GM20431 (cell line): ENCODE data around the gene PAGE2.
"Not testable (repeated sequence)": the region's sequence is repeated elsewhere in the genome, so short reads cannot be mapped to it uniquely, and the experiment has no call there.

Experiments
- in situ Hi-C: fragments of 300-500 bp; cut with MseI, MboI; formaldehyde crosslinking; loops from one replicate; pipeline ENCODE4 v1.15.0; 2020; ENCODE audit warnings: low sequenced_read_pairs; ENCODE audit not compliant: unreplicated experiment

The PAGE2 gene

GRCh38 chrX:55088795-55089489 is at the start of gene PAGE2:
Gene PAGE2 (plus strand): TSS chrX:55089018. CDS start chrX:55090021, 1,003 bp downstream.
- in situ Hi-C loops: no loop called here

- in situ Hi-C loops: no loop called here
These were observed 49.3 kb upstream of the PAGE2 start for GRCh38 chrX:55039471-55039870.

- in situ Hi-C loops: no loop called here
These were observed 47.3 kb upstream of the PAGE2 start for GRCh38 chrX:55041514-55041913.

- in situ Hi-C loops: not testable (repeated sequence)
These were observed 38.2 kb upstream of the PAGE2 start for GRCh38 chrX:55050599-55050998.

DNA sequence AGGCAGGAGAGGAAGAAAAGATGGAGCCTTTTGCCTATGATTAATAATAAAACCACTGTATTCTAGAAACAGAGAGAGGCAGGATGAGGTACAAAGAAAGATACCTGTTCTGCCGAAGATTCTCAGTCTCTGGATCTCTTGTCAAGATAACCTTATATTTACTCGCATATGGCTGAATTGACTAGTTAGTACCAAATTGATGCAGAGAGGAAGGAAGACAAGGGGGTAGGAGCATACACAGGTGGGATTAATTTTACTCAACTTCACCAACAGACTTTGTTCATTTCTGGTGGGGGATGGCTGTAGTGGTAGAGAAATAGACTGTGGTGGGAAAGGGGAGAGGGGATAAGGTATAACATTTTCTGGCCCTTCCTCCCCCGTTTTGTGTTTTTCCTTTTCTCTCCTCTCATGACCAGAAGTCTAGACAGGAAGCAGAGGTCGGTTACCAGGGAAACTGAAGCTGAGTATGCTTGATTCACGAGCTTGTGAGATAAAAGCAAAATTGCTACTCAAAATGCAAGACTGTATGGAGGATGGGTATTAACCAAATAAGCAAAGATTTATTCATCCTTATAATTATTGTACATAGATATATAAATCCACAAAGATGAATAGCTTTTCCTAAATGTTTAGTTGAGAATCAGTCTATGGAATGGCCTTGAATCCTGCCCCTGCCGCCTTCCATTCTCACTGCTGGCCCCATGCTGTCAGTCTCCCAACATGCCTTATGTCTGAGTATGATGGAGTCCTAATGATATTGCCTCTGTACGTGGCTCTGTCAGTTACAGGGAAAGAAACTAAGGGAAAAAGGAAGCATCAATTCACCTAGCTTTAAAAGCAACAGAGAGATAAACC is 31.8 kb upstream of the PAGE2 start:
- in situ Hi-C loops: no loop called here

- in situ Hi-C loops: no loop called here
These were observed 31.1 kb upstream of the PAGE2 start for GRCh38 chrX:55057675-55058249.

DNA sequence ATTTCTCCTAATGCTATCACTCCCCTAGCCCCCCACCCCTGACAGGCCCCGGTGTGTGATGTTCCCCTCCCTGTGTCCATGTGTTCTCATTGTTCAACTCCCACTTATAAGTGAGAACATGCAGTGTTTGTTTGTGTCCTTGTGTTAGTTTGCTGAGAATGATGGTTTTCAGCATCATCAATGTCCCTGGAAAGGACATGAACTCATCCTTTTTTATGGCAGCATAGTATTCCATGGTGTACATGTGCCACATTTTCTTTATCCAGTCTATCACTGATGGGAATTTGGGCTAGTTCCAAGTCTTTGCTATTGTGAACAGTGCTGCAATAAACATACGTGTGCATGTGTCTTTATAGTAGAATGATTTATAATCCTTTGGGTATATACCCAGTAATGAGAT is 21.6 kb upstream of the PAGE2 start:
- in situ Hi-C loops: not testable (repeated sequence)

DNA sequence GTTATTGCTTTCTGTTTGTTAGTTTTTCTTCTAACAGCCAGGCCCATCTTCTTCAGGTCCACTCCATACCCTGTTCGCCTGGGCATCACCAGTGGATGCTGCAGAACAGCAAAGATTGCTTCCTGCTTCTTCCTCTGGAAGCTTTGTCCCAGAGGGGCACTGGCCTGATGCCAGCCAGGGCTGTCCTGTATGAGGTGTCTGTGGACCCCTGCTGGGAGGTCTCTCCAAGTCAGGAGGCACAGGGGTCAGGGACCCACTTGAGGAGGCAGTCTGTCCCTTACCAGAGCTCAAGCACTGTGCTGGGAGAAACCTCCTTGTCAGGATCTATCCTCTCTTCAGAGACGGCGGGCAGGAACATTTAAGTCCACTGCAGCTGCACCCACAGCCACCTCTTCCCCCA is 16.5 kb upstream of the PAGE2 start:
- in situ Hi-C loops: no loop called here

GRCh38 chrX:55074851-55075467 is 13.9 kb upstream of the PAGE2 start, which contains the start of gene PAGE2B:
Gene PAGE2B (plus strand): TSS chrX:55075030. CDS start chrX:55076042, 1,012 bp downstream.
- in situ Hi-C loops: no loop called here

DNA sequence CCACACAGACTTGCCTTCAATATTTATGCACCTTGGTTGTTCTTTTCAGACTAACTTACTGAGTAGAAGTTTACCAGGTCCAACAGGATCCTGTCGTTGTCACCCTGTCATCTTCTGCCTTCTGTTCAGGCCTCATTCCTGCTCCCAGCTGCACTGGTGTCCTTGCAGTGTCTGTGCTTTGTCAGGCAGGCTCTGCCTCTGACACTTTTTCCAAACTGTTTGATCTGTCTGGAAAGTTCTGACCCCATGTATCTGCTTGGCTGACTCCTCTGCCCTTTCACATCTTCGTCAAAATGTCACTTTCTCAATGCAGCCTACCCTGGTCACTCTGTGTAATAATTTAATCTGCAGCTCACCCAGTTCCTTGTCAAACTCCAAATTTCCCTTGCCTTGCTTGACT is 9.9 kb downstream of the PAGE2 start:
- in situ Hi-C loops: no loop called here

DNA sequence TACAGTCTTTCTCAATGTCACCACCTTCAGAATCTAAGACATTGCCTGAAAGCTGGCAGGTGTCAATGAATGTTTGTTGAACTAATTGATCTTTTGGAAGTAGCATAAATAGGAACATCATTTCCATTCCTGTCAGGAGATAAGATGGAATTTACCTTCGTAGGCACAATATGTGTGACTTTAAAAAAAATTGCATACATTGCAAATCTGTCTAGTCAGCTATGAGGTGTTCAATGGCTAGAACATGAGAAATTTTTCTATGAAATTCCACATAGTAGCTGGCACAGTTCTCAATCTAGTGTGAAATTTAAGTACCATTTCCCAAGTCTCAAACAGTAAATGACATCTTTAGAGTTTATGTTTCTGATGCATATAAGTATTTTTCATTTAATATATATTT is 10.3 kb downstream of the PAGE2 start:
- in situ Hi-C loops: no loop called here

- in situ Hi-C loops: no loop called here
These were observed 13.9 kb downstream of the PAGE2 start for GRCh38 chrX:55102754-55103153.

DNA sequence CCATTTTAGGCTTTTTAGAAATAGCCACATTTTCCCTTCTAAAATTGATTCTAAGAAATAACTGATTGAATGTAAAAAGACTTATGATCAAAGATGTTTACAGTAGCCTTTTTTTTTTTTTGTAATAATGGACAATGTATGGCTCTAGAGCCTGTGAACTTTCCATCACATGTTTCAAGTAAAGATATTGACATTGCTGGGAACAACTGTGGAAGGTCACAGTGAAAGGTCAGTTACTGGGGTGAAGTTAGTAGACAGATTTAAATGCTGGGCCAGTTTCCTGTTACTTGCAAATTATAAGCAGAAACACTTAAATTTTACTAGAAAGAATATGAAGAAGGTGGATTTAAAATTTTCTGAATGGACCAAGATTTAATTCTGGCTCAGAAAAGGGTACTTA is 18.4 kb downstream of the PAGE2 start:
- in situ Hi-C loops: no loop called here

DNA sequence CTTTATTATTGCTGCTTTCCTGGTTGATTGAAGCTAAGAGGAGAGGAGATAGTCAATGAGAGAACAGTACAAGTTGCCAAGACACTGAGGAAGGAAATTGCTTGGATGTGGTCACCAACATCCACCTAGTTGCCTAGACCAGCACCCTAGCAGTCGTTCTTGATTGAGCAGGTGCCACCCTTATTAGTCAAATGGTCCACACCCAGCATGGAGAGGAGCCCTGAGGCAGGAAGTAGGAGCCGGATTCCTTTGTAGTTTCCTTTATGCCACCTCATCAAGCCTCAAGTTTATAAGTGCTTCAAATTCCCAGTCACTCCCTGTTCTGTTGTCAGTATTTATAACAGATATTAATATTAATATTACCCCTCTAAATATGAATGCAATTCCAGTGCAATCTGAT is 19.1 kb downstream of the PAGE2 start:
- in situ Hi-C loops: no loop called here

- in situ Hi-C loops: no loop called here
These were observed 20.5 kb downstream of the PAGE2 start for GRCh38 chrX:55109306-55109705.

DNA sequence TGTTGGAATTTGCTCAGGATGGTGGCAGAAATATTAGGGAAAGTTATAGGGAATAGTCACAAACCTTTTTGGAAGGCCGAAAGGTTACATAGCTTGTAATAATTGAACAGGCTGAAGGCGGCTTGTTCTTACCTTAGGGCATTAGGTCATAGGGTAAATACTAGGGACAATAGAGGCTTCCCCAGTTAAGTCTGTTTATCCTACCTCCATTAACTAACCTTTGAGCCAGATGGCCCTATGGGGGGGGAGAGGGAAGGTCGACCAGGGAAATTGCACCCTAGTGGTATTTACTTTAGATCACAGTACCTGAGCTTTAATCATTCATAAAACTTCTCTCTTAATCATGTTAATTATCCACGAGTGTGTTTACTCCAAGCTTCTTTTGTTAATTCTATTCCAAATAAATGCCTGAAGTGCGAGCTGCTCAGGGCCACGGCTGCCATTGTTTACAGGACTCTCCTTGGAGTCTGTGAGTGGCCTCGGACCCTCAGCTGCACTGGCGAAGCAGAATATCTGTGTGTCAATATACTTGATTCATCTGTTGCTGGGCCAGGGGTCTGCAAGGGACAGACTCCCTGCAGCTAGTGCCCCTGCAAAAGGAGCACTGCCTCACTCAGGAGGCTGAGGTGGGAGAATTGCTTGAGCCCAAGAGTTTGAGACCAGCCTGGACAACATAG is 22.9 kb downstream of the PAGE2 start:
- in situ Hi-C loops: no loop called here

- in situ Hi-C loops: not testable (repeated sequence)
These were observed 27.8 kb downstream of the PAGE2 start for GRCh38 chrX:55116589-55116988.

- in situ Hi-C loops: no loop called here
These were observed 29.8 kb downstream of the PAGE2 start for GRCh38 chrX:55118574-55118973.

GRCh38 chrX:55119271-55119670 is 30.5 kb downstream of the PAGE2 start:
- in situ Hi-C loops: no loop called here

DNA sequence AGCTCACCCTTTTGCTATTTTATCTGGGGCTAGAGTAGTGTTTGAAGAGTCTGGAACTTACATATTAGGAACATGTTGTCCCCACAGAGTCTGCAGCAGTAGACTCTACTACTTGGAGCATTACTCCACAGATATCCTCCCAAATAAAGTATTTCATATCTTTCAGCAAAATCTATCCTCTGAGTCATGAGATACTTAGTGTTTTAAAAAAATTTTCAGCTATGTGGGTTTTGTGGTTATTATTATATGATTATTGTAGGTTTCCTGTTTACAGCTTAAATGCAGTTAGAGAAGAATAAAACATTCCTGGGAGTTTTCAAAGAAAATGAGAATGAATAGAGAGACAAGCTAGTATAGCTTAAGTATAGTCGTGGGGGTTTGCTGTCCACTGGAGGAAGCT is 30.9 kb downstream of the PAGE2 start:
- in situ Hi-C loops: no loop called here
